IPS-20b (cell line): ENCODE data around the gene BICD2.

Source experiments
- H3K27ac ChIP-seq: one replicate; pipeline ENCODE4 v1.5.1; 2013; ENCODE audit warnings: low read length
- H3K27me3 ChIP-seq: 2 replicates; pipeline ENCODE4 v1.6.1; 2013; ENCODE audit warnings: mild to moderate bottlenecking, low read length, inconsistent platforms; ENCODE audit not compliant: insufficient read depth
- H3K36me3 ChIP-seq: 2 replicates; pipeline ENCODE4 v1.6.1; 2013; ENCODE audit warnings: low read depth, mild to moderate bottlenecking, inconsistent platforms, low read length, moderate library complexity; ENCODE audit not compliant: insufficient read depth
- H3K4me1 ChIP-seq: 2 replicates; pipeline ENCODE4 v1.6.1; 2013; ENCODE audit warnings: mild to moderate bottlenecking, control low read depth, inconsistent platforms, low read length, moderate library complexity; ENCODE audit not compliant: insufficient read depth
- H3K4me3 ChIP-seq: 2 replicates; pipeline ENCODE4 v1.5.1; 2013; ENCODE audit warnings: mild to moderate bottlenecking, low read length, inconsistent platforms
- H3K9ac ChIP-seq: 2 replicates; pipeline ENCODE4 v1.6.1; 2013; ENCODE audit warnings: low read depth, mild to moderate bottlenecking, inconsistent platforms, low read length, moderate library complexity
- H3K9me3 ChIP-seq: 2 replicates; pipeline ENCODE4 v1.6.1; 2013; ENCODE audit warnings: mild to moderate bottlenecking, low read depth, low read length, inconsistent platforms; ENCODE audit not compliant: insufficient read depth

The BICD2 gene

DNA sequence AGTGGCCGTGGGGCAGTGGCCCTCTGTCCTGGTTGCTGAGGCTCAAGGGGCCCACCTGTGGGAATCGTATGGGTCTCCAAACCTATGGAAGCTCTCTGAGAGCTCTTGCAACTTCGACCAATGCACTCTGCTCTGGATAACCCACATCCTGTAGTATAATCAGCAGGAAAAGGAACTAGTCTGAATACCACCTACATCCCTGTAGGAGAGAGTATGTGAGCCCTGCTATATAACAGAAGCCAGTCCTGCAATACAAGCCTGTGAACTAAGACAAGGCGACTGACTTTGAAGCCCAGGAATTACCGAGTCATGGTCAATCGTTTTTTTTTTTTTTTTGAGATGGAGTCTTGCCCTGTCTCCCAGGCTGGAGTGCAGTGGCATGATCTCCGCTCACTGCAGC is 29.8 kb upstream of the BICD2 start:
- Histone ChIP-seq H3K9ac (no peak overlapping the region), H3K4me3 (no peak overlapping the region), H3K9me3 (no peaks in the 10 kb centered on the region), H3K27me3 (peaks cover 7% of the 10 kb centered on the region; the same call in 1 of the 2 replicates), H3K4me1 (no peaks in the 10 kb centered on the region), H3K36me3 (no peaks in the 10 kb centered on the region), H3K27ac (no peak overlapping the region)

DNA sequence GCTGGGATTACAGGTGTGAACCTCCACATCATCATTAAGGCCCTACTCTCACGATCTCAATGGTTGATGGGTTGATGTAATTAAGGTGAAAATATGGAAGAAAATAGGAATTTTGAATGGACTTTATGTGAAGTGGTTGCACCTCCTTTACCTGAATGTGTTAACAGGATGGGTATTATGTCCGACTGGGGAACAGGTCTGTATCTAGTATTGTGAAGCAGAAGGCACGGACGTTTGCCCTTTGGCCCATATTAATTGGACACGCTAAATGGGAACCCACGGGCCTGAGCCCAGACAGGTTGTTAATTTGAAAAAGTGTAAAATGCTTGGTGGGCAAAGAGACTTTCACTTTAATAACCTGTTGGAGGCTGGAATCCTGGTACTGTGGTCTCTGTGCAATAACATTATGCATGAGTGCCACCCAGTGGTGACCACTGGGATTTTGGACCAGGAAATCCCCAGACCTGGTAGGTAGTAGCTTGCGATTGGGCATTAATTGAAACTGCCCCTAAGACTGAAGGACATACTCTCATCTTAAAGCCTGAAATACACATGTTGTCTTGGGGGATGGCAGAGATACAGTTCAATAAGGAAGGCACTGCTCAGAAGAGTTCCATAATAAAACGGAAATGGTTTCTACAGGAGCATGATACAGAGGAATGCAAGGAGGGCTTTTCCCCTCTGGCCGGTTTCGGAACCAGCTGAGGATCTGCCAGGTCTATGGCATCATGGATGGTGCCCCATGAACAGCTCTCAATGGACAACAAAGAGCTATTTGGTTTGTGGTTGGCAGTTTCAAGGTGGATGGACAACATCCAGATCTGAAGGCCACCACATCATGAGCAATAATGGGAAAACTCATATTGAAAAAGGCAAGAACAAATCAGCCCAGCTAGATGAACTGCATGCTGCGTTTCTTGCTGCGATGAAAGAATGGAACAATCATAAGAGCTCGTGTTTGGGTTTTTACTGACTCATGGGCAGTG is 26.2 kb upstream of the BICD2 start:
- Histone ChIP-seq H3K27ac (no peak overlapping the region), H3K9me3 (no peaks in the 10 kb centered on the region), H3K4me3 (no peak overlapping the region), H3K27me3 (peaks cover 4% of the 10 kb centered on the region; the same call in 1 of the 2 replicates), H3K4me1 (no peaks in the 10 kb centered on the region), H3K9ac (no peak overlapping the region), H3K36me3 (no peaks in the 10 kb centered on the region)

DNA sequence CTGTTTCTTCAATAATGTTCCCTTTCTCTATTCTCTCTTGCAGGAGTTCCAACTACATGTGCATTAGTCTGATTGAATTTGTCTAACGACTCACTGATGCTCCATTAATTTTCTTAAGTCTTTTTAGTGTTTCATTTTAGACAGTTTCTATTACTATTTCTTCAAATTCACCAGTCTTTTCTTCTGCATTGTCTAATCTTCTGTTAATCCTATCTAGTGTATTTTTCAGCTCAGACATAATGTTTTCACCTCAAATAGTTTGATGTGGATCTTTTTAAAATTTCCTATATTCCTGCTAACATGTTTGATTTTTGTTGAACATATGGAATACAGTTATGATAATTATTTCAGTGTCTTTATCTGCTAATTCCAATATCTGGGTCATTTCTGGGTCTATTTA is 21.7 kb upstream of the BICD2 start:
- H3K27me3 ChIP-seq, result no peaks in the 10 kb centered on the region
- no peak overlapping the region for H3K4me3 ChIP-seq
- no peak overlapping the region for H3K9ac ChIP-seq
- H3K9me3 ChIP-seq, result no peaks in the 10 kb centered on the region
- H3K4me1 ChIP-seq, result no peaks in the 10 kb centered on the region
- no peaks in the 10 kb centered on the region for H3K36me3 ChIP-seq
- H3K27ac ChIP-seq, result no peak overlapping the region

- H3K9me3 ChIP-seq, result peaks cover 4% of the 10 kb centered on the region; the same call in 1 of the 2 replicates
- no peaks in the 10 kb centered on the region for H3K4me1 ChIP-seq
- no peak overlapping the region for H3K4me3 ChIP-seq
- H3K27ac ChIP-seq, result no peak overlapping the region
- H3K9ac ChIP-seq, result no peak overlapping the region
- H3K27me3 ChIP-seq, result no peaks in the 10 kb centered on the region; the same call in 1 of the 2 replicates
- H3K36me3 ChIP-seq, result no peaks in the 10 kb centered on the region
These were observed 17.3 kb upstream of the BICD2 start for GRCh38 chr9:92781899-92782298.

DNA sequence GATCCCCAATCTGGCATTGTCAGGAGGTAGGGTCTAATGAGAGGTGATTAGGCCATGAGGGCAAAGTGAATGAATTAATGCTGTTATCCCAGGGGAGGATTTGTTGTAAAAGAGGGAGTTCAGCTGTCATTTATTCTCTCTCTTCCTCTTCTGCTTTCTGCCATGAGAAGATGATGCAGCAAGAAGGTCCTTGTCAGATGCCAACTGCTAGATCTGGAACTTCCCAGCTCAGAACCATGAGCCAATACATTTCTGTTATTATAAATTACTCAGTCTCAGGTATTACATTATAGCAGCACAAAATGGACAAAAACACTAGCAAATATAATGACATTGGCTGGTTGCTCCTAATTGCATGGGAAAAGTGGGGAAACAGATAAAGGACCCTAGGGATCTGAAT is 15.6 kb upstream of the BICD2 start:
- H3K4me1 ChIP-seq, result no peaks in the 10 kb centered on the region
- no peaks in the 10 kb centered on the region; the same call in 1 of the 2 replicates for H3K27me3 ChIP-seq
- H3K4me3 ChIP-seq, result no peak overlapping the region
- no peak overlapping the region for H3K9ac ChIP-seq
- H3K36me3 ChIP-seq, result no peaks in the 10 kb centered on the region
- no peak overlapping the region for H3K27ac ChIP-seq
- H3K9me3 ChIP-seq, result peaks cover 4% of the 10 kb centered on the region; the same call in 1 of the 2 replicates

- H3K9me3 ChIP-seq, result peaks cover 4% of the 10 kb centered on the region; the same call in 1 of the 2 replicates
- no peak overlapping the region for H3K4me3 ChIP-seq
- H3K27ac ChIP-seq, result no peak overlapping the region
- no peaks in the 10 kb centered on the region for H3K4me1 ChIP-seq
- no peak overlapping the region for H3K9ac ChIP-seq
- no peaks in the 10 kb centered on the region; the same call in 1 of the 2 replicates for H3K27me3 ChIP-seq
- no peaks in the 10 kb centered on the region for H3K36me3 ChIP-seq
These were observed 10.8 kb upstream of the BICD2 start for GRCh38 chr9:92775466-92775865.

DNA sequence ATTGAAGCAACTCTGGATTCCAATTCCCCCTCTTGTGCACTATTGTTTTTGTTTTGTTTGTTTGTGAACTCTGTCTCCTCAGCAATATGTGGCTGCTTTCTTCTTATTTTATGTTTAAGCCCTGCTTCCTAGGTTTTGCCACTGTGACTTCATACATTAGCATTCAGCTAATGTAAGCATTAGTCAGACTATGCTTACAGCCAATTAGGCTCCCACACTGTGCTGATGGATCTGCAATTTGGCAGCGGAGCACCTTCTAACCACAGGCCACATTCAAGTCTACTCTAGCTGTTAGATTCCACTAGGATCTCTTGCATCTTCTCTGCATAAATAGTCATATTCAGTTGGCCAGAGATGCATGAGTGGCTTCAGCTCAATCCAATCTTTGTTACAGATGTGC is 9.6 kb upstream of the BICD2 start:
- peaks cover 4% of the 10 kb centered on the region; the same call in 1 of the 2 replicates for H3K9me3 ChIP-seq
- H3K27me3 ChIP-seq, result no peaks in the 10 kb centered on the region

GRCh38 chr9:92773810-92774209 is 9.2 kb upstream of the BICD2 start:
- Histone ChIP-seq H3K4me1 (no peaks in the 10 kb centered on the region; the same call in 1 of the 2 replicates), H3K9me3 (peaks cover 2% of the 10 kb centered on the region; the same call in 1 of the 2 replicates), H3K9ac (no peak overlapping the region), H3K4me3 (no peak overlapping the region), H3K27ac (no peak overlapping the region), H3K27me3 (no peaks in the 10 kb centered on the region), H3K36me3 (no peaks in the 10 kb centered on the region)

More for the DNA sequence above, 9.6 kb upstream of the BICD2 start:
- H3K36me3 ChIP-seq, result no peaks in the 10 kb centered on the region
- no peaks in the 10 kb centered on the region; the same call in 1 of the 2 replicates for H3K4me1 ChIP-seq
- no peak overlapping the region for H3K9ac ChIP-seq
- no peak overlapping the region for H3K4me3 ChIP-seq
- H3K27ac ChIP-seq, result no peak overlapping the region

DNA sequence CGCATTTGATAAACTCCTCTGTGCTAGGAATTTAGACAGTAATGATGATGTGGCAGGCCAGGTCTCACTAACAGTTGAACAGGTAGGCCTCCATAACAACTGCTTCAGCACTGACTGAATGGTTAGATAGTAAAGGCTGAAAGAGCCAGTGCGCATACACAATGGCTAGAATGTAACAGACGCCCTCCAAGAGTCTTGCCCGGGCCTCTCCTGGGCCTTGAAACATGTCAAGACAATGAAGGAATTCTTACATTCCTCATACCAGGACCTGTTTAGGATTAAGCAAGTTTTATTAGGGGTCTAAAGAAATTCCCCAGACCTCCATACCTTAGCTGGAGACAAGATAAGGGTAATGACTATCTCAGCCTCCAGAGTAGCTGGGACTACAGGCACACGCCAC is 6.7 kb upstream of the BICD2 start:
- no peaks in the 10 kb centered on the region; the same call in 1 of the 2 replicates for H3K4me1 ChIP-seq
- H3K9me3 ChIP-seq, result no peaks in the 10 kb centered on the region
- H3K27me3 ChIP-seq, result no peaks in the 10 kb centered on the region
- no peak overlapping the region for H3K27ac ChIP-seq
- no peaks in the 10 kb centered on the region for H3K36me3 ChIP-seq
- H3K4me3 ChIP-seq, result no peak overlapping the region
- no peak overlapping the region for H3K9ac ChIP-seq

- Histone ChIP-seq H3K27ac (no peak overlapping the region), H3K4me3 (no peak overlapping the region), H3K27me3 (no peaks in the 10 kb centered on the region), H3K4me1 (peaks cover 5% of the 10 kb centered on the region; the same call in 1 of the 2 replicates), H3K9me3 (no peaks in the 10 kb centered on the region), H3K9ac (no peak overlapping the region), H3K36me3 (no peaks in the 10 kb centered on the region)
These were observed 5.8 kb upstream of the BICD2 start for GRCh38 chr9:92770360-92770995.

DNA sequence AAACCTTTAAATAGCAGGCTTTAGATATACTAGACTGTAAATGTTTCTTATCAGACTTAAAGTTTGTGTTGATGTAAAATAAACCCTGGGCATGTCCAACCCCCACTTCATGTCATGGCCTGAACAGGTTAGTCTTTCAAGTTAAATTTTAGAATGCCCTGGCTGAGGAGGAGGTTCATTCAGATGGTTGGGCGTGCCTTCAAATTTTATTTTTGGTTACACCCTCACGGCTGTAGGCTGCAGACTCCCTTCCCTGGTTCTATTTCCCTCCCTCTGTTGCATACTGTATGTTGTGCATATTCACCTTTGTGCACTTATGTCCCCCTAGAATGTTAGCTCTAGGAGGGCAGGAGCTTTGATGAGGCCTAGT is 5.3 kb upstream of the BICD2 start:
- no peak overlapping the region for H3K27ac ChIP-seq
- peaks cover 5% of the 10 kb centered on the region; the same call in 1 of the 2 replicates for H3K4me1 ChIP-seq
- H3K27me3 ChIP-seq, result no peaks in the 10 kb centered on the region
- H3K9ac ChIP-seq, result no peak overlapping the region
- H3K36me3 ChIP-seq, result no peaks in the 10 kb centered on the region
- no peak overlapping the region for H3K4me3 ChIP-seq
- no peaks in the 10 kb centered on the region for H3K9me3 ChIP-seq
